H9 (cell line): ENCODE results near the gene OTX1. TPM values are rescaled to one million over a fixed set of nuclear protein-coding genes. Genes with fewer than 3 reads are reported as not detected.

ENCODE experiments used
- DNase-seq: peaks from one replicate; pipeline ENCODE4 v3.0.0-alpha.2; 2017
- H2AFZ ChIP-seq: one replicate; pipeline ENCODE4 v1.6.1; 2013; ENCODE audit warnings: mild to moderate bottlenecking, low read length, control low read depth, moderate library complexity
- H2AK5ac ChIP-seq: 2 replicates; pipeline ENCODE4 v1.6.1; 2013; ENCODE audit warnings: low read length, control low read depth, mixed read lengths; ENCODE audit not compliant: insufficient read length
- H2BK120ac ChIP-seq: one replicate; pipeline ENCODE4 v1.6.1; 2013; ENCODE audit warnings: low read depth, mild to moderate bottlenecking, low read length, control low read depth, inconsistent platforms; ENCODE audit not compliant: poor library complexity, severe bottlenecking
- H2BK12ac ChIP-seq: 2 replicates; pipeline ENCODE4 v1.6.1; 2013; ENCODE audit warnings: low read length, control low read depth, mixed read lengths, low read depth; ENCODE audit not compliant: insufficient read length
- H2BK15ac ChIP-seq: 2 replicates; pipeline ENCODE4 v1.6.1; 2013; ENCODE audit warnings: low read depth, low read length, control low read depth
- H2BK20ac ChIP-seq: one replicate; pipeline ENCODE4 v1.6.1; 2013; ENCODE audit warnings: low read depth, mild to moderate bottlenecking, low read length, control low read depth, inconsistent platforms; ENCODE audit not compliant: poor library complexity, severe bottlenecking
- H2BK5ac ChIP-seq: 2 replicates; pipeline ENCODE4 v1.6.1; 2013; ENCODE audit warnings: low read length, control low read depth, mixed read lengths; ENCODE audit not compliant: insufficient read length
- H3K14ac ChIP-seq: 2 replicates; pipeline ENCODE4 v1.6.1; 2013; ENCODE audit warnings: low read length, control low read depth; ENCODE audit not compliant: insufficient read depth
- H3K18ac ChIP-seq: 2 replicates; pipeline ENCODE4 v1.6.1; 2013; ENCODE audit warnings: low read depth, mild to moderate bottlenecking, mixed read lengths, low read length, control low read depth; ENCODE audit not compliant: insufficient read length
- H3K23ac ChIP-seq: 2 replicates; pipeline ENCODE4 v1.6.1; 2013; ENCODE audit warnings: low read length, control low read depth, mixed read lengths, low read depth; ENCODE audit not compliant: insufficient read length
- H3K23me2 ChIP-seq: 2 replicates; pipeline ENCODE4 v1.6.1; 2013; ENCODE audit warnings: low read depth, mild to moderate bottlenecking, mixed read lengths, low read length, control low read depth; ENCODE audit not compliant: insufficient read length, poor library complexity, severe bottlenecking
- H3K27ac ChIP-seq: 2 replicates; pipeline ENCODE4 v1.5.1; 2013; ENCODE audit warnings: low read length, control low read depth, mixed read lengths, low read depth; ENCODE audit not compliant: insufficient read length
- H3K27me3 ChIP-seq: 2 replicates; pipeline ENCODE4 v1.6.1; 2013; ENCODE audit warnings: low read length, control low read depth, inconsistent platforms; ENCODE audit not compliant: insufficient read depth
- H3K4ac ChIP-seq: 2 replicates; pipeline ENCODE4 v1.6.1; 2013; ENCODE audit warnings: low read depth, mild to moderate bottlenecking, control low read depth, inconsistent platforms, low read length, moderate library complexity
- H3K4me1 ChIP-seq: 2 replicates; pipeline ENCODE4 v1.6.1; 2013; ENCODE audit warnings: low read length, control low read depth, inconsistent platforms; ENCODE audit not compliant: insufficient read depth
- H3K4me2 ChIP-seq: 2 replicates; pipeline ENCODE4 v1.6.1; 2013; ENCODE audit warnings: low read length, control low read depth, mixed read lengths; ENCODE audit not compliant: insufficient read length, insufficient read depth
- H3K56ac ChIP-seq: 2 replicates; pipeline ENCODE4 v1.6.1; 2013; ENCODE audit warnings: low read depth, mild to moderate bottlenecking, mixed read lengths, low read length, control low read depth; ENCODE audit not compliant: insufficient read length
- H3K79me1 ChIP-seq: 2 replicates; pipeline ENCODE4 v1.6.1; 2013; ENCODE audit warnings: low read depth, mild to moderate bottlenecking, moderate library complexity, low read length, control low read depth, inconsistent platforms; ENCODE audit not compliant: insufficient read depth, poor library complexity, severe bottlenecking
- H3K79me2 ChIP-seq: 2 replicates; pipeline ENCODE4 v1.6.1; 2013; ENCODE audit warnings: low read length, control low read depth, inconsistent platforms; ENCODE audit not compliant: insufficient read depth
- H3K9ac ChIP-seq: 2 replicates; pipeline ENCODE4 v1.6.1; 2013; ENCODE audit warnings: low read length, control low read depth, mixed read lengths; ENCODE audit not compliant: insufficient read length; ENCODE audit errors: extremely low read depth
- H3K9me3 ChIP-seq: one replicate; pipeline ENCODE4 v1.6.1; 2013; ENCODE audit warnings: low read depth, low read length, inconsistent platforms; ENCODE audit not compliant: control insufficient read depth
- H3T11ph ChIP-seq: one replicate; pipeline ENCODE4 v1.6.1; 2013; ENCODE audit warnings: mild to moderate bottlenecking, low read length, control low read depth, inconsistent platforms
- H4K20me1 ChIP-seq: one replicate; pipeline ENCODE4 v1.6.1; 2013; ENCODE audit not compliant: control insufficient read depth, insufficient read length, insufficient read depth
- H4K5ac ChIP-seq: 2 replicates; pipeline ENCODE4 v1.6.1; 2013; ENCODE audit warnings: low read depth, mild to moderate bottlenecking, mixed read lengths, low read length, control low read depth; ENCODE audit not compliant: insufficient read length
- H4K8ac ChIP-seq: replicated peaks from 2 replicates; pipeline ENCODE4 v1.6.1; 2013; ENCODE audit warnings: low read length, control low read depth, mixed read lengths, low read depth; ENCODE audit not compliant: insufficient read length
- H4K91ac ChIP-seq: 2 replicates; pipeline ENCODE4 v1.6.1; 2013; ENCODE audit warnings: low read depth, mild to moderate bottlenecking, moderate library complexity, mixed read lengths, low read length, control low read depth; ENCODE audit not compliant: insufficient read length
- H3K27ac Mint-ChIP-seq, 3 experiments: 2 replicates in 2 of 3; 3 replicates in 1 of 3; pipeline ENCODE4 v1.8.0; 2020 to 2021; ENCODE audit warnings: mixed read lengths in 3 of 3, mild to moderate bottlenecking in 1 of 3, moderate library complexity in 1 of 3
- H3K27me3 Mint-ChIP-seq: 2 replicates; pipeline ENCODE4 v1.8.0; 2021; ENCODE audit warnings: low read depth, mild to moderate bottlenecking, moderate library complexity, mixed read lengths
- H3K36me3 Mint-ChIP-seq, 3 experiments: 2 replicates in 2 of 3; 3 replicates in 1 of 3; pipeline ENCODE4 v1.8.0; 2020 to 2021; ENCODE audit warnings: low read depth in 3 of 3, mixed read lengths in 3 of 3; ENCODE audit not compliant: insufficient read depth in 1 of 3
- H3K4me1 Mint-ChIP-seq, 2 experiments: 2 replicates each; pipeline ENCODE4 v1.8.0; 2020; ENCODE audit warnings: mixed read lengths in 2 of 2
- H3K4me3 Mint-ChIP-seq, 2 experiments: 2 replicates in 1 of 2; 3 replicates in 1 of 2; pipeline ENCODE4 v1.8.0; 2020 to 2021; ENCODE audit warnings: mild to moderate bottlenecking in 2 of 2, mixed read lengths in 2 of 2, moderate library complexity in 1 of 2
- H3K9me3 Mint-ChIP-seq, 2 experiments: 2 replicates in 1 of 2; 3 replicates in 1 of 2; pipeline ENCODE4 v1.8.0; 2020; ENCODE audit warnings: mild to moderate bottlenecking in 2 of 2, mixed read lengths in 2 of 2, moderate library complexity in 1 of 2
- CTCF ChIP-seq: fragments of 200-600 bp; sonication (generic); conservative IDR thresholded peaks from 3 replicates; pipeline ENCODE4 v1.8.0; 2021; ENCODE audit warnings: antibody characterized with exemption, mild to moderate bottlenecking
- WGBS: extraction: QIAGEN DNeasy Blood & Tissue Kit; methylation state at CpG from one replicate; pipeline ENCODE4 v1.1.7; 2013; ENCODE audit warnings: missing lambda C conversion rate, low lambda C conversion rate, mixed read lengths; ENCODE audit not compliant: insufficient read length; ENCODE audit errors: extremely low coverage; 5-methylcytosine and 5-hydroxymethylcytosine counted together
- total RNA-seq: library from RNA; stranded (reverse); gene quantifications from 2 replicates; pipeline ENCODE4 v1.2.1, GENCODE V29; 2021

Gene OTX1
- total RNA-seq, 1 experiment from 2014 or later, result 0.13 TPM

- Histone ChIP-seq H3K18ac (no peak overlapping the region), H3K4me1 (peaks cover 10% of the 10 kb centered on the region; the same call in 1 of the 2 replicates), H3K4me2 (peak overlapping the region; percentile 74), H3K27me3 (peaks cover 82% of the 10 kb centered on the region), H3K79me2 (no peaks in the 10 kb centered on the region), H4K20me1 (peaks cover 5% of the 10 kb centered on the region), H2AFZ (no peak overlapping the region), H3K9me3 (no peaks in the 10 kb centered on the region), H3K23me2 (peaks cover 46% of the 10 kb centered on the region), H3K27ac (no peak overlapping the region), H2AK5ac (no peak overlapping the region), H3K9ac (no peak overlapping the region), H2BK20ac (no peak overlapping the region), H3K79me1 (no peaks in the 10 kb centered on the region), H4K5ac (no peak overlapping the region), H4K91ac (no peak overlapping the region), H2BK120ac (no peak overlapping the region), H3K14ac (no peak overlapping the region), H2BK15ac (no peak overlapping the region), H4K8ac (no peak overlapping the region), H3K4ac (no peak overlapping the region), H3K56ac (no peak overlapping the region), H2BK12ac (no peak overlapping the region), H3K23ac (no peak overlapping the region), H2BK5ac (no peak overlapping the region), H3T11ph (no peak overlapping the region)
- DNase-seq, result no peak
- no peak for TF ChIP-seq CTCF
- Mint-ChIP-seq H3K4me3 (peak overlapping the region; percentile 47 to 81), H3K27me3 (peaks cover 95% of the 10 kb centered on the region), H3K36me3 (peaks cover 0 to 2% (median 0%) of the 10 kb centered on the region in 3 experiments; a peak in 2 of 7 replicates), H3K4me1 (peaks cover 55 to 67% of the 10 kb centered on the region in 2 experiments), H3K9me3 (peaks cover 0 to 9% of the 10 kb centered on the region in 2 experiments; a peak in 3 of 5 replicates), H3K27ac (no peak overlapping the region; a peak in 1 of 7 replicates)
- WGBS, result no CpG with 5 or more reads among the region's 7 CpGs
Observed at GRCh38 chr2:63054841-63055225, 4.2 kb downstream of the OTX1 start.
